ENCODE data around the gene ATG3.

- TF ChIP-seq EZH2 (IDR thresholded peaks at IDR 0.05; ENCODE audit: low read length, missing control alignments) = no peak
- TF ChIP-seq, protein P1, sequence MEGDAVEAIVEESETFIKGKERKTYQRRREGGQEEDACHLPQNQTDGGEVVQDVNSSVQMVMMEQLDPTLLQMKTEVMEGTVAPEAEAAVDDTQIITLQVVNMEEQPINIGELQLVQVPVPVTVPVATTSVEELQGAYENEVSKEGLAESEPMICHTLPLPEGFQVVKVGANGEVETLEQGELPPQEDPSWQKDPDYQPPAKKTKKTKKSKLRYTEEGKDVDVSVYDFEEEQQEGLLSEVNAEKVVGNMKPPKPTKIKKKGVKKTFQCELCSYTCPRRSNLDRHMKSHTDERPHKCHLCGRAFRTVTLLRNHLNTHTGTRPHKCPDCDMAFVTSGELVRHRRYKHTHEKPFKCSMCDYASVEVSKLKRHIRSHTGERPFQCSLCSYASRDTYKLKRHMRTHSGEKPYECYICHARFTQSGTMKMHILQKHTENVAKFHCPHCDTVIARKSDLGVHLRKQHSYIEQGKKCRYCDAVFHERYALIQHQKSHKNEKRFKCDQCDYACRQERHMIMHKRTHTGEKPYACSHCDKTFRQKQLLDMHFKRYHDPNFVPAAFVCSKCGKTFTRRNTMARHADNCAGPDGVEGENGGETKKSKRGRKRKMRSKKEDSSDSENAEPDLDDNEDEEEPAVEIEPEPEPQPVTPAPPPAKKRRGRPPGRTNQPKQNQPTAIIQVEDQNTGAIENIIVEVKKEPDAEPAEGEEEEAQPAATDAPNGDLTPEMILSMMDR (conservative IDR thresholded peaks at IDR 0.05 in 1 of 2, IDR thresholded peaks at IDR 0.05 in 1 of 2; ENCODE audit: low read depth in 1 of 2, low read length in 2 of 2) = no peak
Measured at GRCh38 chr3:112610121-112610520, 48.4 kb upstream of the ATG3 start.
